NCI-H446 treated with DMSO at 0.1 percent for 48 hours (cell line): Measurements from ENCODE around the gene ZNF219.

Source experiments
- DNase-seq: peaks from one replicate; lab custom pipeline; 2025; lab: John Stamatoyannopoulos, UW

The ZNF219 gene

GRCh38 chr14:21098076-21098891 lies at the start of gene ZNF219:
Gene ZNF219, minus strand, starts transcription at chr14:21098655. Its CDS starts 5,064 bp downstream, at chr14:21093591.
- DNase-seq, result peak; percentile 45

- DNase-seq, result no peak
Measured at GRCh38 chr14:21145437-21145836, 47.0 kb upstream of the ZNF219 start.

GRCh38 chr14:21142357-21142756 lies 43.9 kb upstream of the ZNF219 start:
- DNase-seq, result no peak

DNA sequence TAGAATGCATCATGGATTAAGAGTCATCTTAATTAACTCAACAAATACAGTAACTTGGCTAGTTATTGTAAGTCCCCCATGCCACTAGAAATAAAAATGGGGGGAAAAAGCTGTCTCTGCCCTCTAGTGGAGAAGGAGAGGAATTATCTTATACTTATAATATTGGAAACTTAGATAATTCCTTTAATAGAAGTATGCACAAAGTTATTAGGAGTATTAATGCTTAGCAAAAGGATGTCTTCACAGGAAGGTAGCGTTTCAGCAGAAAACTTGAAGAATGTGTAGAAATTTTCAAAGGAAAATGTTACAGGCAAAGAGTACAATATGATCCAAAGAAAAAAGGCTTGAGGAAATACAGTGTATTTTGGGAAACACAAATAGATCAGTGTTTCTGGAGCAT lies 37.6 kb upstream of the ZNF219 start:
- peak; percentile 16 for DNase-seq

DNA sequence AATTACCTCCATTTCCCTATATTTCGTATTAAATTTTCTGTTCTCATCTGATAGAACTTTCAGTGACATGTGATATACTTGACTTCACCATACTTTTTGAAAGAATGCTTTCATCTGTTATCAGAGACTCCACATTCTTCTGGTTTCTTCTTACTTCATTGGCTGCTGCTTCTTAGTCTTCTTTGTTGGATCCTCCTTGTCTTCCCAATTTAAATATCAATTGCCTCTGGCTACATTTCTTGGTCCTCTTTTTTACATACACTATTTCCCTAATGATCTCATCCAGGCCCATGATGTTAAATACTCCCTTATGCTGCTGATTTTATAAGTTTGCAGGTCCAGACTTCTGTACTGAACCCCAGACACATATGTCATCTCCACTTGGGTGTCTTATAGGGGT lies 35.4 kb upstream of the ZNF219 start:
- DNase-seq, result no peak

DNA sequence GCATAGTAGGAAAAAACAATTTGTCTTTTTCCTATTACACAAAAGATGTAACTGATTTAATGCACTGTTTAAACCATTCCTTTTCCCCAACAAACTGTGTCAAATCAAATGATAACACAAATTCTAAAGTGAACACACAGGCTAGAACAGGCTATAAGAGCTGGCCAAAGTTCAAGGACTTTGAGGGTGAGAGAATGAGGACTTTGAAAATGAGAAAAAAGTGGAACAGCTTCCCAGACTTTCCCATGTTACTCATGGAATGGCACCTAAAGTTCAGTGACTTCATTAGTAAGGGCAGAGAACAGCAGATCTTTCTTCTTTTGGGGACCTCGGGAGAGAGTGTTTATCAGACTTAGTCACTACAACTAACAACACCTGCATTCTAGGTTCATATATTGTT lies 25.0 kb upstream of the ZNF219 start:
- no peak for DNase-seq

DNA sequence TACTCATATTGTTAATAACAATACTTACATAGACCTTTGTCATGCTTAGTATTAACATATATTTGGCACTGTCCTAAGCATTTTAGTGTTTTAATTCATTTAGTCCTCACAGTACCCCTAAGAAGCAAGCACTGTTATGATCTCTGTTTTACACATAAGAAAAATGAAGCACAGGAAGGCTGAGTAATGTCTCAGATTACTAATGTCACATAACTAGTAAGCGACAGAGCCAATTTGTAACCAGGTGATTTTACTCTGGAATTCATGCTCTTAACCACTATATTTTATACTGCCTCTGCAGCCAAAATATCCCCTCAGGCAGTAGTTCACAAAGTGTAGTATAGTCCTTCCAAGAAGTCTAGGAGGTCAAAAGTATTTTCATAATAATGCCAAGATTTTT lies 22.7 kb upstream of the ZNF219 start:
- DNase-seq, result no peak

- DNase-seq, result no peak
Measured at GRCh38 chr14:21120686-21121085, 22.2 kb upstream of the ZNF219 start.

DNA sequence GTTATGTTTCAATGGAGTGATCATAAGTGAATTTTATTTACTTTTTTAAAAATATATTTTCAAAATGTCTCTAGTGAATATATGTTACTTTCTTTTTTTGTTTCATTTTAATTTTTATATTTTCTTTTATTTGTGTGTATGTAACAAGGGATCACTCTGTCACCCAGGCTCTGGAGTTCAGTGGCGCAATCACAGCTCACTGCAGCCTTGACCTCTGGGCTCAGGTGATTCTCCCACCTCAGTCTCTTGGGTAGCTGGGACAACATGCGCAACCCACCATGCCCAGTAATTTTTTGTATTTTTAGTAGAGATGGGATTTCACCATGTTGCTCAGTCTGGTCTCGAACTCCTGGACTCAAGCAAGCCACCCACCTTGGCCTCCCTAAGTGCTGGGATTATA lies 20.5 kb upstream of the ZNF219 start:
- no peak for DNase-seq

- DNase-seq, result no peak
Measured at GRCh38 chr14:21113369-21113768, 14.9 kb upstream of the ZNF219 start.

DNA sequence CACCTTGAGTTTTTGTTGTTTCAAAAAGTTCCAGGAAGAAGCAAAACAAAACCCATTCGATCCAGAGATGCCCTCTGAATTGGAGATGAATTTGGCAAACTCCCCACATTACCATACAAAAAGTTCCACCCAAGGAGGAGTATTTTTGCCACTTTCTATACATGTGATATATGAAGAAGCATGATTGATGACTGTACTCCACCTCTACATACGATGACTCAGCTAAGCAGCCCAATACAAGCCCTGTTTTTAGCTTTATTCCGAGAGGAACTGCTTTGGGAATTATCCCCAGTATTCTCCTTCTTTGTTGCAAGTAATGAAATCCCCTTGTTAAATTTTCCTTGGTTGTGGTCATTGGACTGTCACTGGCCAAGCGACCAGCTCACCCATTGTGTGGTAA lies 13.8 kb upstream of the ZNF219 start:
- DNase-seq, result no peak

DNA sequence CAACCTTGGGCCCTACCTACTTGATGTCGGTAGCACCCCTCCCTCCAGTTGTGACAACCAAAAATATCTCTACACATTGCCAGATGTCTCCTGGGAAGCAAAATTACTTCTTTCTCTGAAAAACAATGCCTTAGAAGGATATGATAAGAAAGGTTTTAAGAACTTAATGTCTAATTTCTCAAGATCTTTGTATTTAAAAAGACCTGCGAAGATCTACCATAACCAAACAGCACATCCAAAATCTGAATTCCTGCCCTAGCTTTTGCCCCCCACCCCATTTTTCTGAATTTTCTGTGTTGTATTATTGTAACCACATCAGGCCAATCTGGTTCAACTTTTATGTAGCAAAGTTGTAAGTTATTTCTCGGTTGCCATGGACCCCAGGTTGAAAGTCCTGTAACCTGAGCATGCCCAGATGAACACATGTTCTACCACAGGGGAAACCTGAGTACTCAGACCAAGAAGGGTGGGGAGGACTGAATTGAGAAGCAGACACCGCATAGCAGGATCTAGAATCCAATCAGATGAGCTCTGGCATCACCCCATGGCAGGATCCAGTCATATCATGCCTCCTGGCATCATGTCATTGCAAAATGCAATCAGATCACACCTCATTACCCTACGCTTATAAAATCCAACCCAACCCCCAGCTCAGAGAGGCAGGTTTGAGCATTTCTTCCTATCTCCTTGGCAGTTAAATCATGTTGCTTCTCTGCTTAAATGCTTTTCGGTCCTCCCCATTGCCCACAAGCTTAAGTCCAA lies 11.1 kb upstream of the ZNF219 start:
- DNase-seq, result peak; percentile 33

DNA sequence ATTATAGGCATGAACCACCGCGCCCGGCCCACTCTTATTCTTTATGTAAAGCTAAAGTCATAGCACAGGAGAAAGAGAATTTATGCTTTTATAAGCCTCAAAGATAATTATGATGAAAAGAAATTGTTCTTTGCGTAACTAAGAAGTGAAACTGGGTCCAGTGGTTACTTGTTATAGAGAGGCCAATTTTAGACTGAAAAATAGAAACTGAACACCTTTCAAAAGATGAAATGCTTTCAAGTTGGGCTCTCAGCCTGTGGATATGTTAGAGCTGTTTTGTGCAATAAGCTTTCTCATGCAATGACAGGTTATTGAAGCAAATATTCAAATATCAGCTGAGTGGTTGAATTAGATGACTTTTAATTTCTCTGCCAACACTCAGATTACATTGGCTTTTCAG lies 10.3 kb upstream of the ZNF219 start:
- DNase-seq, result no peak

DNA sequence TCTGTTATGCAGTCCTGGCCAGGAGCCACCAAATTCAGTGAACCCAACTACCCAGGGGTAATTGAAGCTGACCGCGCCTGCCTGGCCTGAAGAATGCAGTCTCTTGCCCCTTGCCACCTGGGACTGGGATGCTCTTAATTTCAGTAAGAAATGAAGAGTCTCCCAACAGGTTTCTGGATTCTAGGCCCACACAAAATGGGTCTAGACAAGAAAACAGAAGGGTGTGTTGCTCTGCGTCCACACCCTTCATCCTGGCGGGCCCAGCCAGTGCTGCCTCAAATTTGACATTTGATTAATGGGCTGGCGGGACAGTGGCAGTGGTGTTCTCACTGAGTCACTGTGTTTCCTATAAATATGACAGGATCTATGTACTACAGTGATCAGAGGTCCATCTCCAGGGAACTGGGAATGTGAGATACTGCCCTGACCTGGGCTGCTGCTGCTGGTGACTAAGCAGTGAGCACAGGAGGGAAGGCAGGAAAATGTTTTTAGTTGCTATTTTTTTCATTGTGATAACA lies 8.9 kb upstream of the ZNF219 start:
- DNase-seq, result no peak

- DNase-seq, result peak; percentile 52
Measured at GRCh38 chr14:21106498-21107282, 8.2 kb upstream of the ZNF219 start.

GRCh38 chr14:21106176-21106497 lies 7.7 kb upstream of the ZNF219 start:
- DNase-seq, result no peak

- no peak for DNase-seq
Measured at GRCh38 chr14:21105095-21105494, 6.6 kb upstream of the ZNF219 start.

DNA sequence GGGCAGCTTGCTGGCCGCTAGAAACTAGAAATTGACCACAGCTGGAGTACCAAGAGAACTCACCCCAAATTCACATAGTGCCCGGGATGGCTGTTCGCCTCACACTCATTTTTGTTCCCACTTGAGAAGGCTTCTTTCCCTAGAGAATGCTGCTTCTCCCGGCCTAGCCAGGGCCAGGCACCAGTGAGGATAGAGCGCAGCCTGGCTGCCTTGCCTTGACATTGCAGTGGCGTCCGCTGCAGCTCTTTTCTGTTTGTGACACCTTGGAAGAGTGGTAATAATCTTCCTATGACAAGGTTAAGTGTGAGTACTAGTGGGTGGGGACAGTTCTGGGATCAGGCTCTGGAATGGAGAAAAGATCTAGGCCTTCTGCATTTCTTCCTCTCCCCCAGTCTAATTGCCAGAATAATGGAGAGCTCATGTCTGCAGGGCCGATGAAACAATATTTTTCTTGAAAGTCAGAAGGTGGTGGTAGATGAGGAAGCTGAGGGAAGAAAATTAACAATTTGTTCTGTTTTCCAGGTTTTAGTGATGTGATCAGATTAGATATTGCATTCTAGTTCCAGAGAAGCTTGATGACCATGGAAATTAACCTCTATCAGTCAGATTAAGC lies 6.1 kb upstream of the ZNF219 start:
- DNase-seq, result peak; percentile 83

DNA sequence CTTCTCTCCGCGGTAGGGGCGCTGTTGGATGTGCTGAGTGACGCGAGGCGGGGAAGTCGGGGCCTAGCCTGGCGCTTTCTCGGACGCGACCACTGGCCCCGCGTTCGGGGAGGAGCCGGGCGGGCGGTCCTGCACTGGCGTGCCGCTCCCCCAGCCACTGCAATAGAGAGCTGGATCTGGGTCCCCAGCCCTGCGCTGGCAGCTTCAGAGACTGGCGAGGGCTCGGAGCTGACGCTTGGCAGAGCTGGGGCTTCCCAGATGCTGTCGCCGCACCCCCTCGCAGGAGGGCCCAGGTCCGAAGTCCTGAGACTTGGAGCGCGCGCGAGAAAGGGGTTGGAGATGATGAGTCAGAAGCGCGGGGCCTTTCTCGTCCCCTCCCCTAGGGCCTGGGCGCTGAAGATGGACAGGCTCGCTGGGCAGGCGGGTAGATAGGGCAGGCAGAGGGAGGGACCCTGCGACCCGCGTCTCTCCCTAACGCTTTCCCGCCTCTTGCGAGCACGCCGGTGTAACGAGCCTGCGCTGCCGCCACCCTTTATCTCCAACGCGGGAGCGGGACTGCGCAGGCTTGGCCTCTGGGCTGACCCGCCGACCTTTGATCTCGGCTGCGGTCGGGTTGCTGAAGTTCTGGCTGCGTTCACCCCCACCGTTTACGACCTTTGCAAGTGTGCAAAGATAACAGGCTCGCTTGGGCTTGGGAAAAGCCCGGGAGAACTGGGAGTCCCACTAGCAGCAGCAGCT lies 5.4 kb upstream of the ZNF219 start:
- DNase-seq, result peak; percentile 95

DNA sequence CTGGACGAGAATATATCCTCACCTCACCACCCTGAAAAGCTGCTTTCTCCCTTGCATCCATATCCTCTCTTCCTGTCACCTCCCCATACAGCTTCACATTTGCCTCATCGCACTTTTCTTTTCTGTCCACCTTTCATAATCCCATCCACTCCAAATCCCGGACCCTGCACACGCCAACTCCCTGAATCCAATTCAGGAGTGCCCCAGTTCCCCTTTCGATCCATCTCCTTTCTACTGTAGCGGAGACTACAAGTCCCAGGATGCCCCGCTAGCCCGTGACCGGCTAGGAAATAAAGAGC lies 4.9 kb upstream of the ZNF219 start:
- no peak for DNase-seq
